HepG2 (cell line): ENCODE results near the gene COL26A1. TPM values are rescaled to one million over a fixed set of nuclear protein-coding genes. Genes with fewer than 3 reads are reported as not detected.
A peak's percentile ranks its signal among the peaks of the same experiment; 100 is the strongest.

Source experiments
- ATAC-seq: fragments of 200-7000 bp; cut with Tn5 transposase; 3 replicates; pipeline ENCODE4 v1.9.1; 2020; ENCODE audit warnings: mild to moderate bottlenecking, moderate library complexity
- BruUV-seq: library from RNA; stranded (reverse); fragments of 400-500 nt; replicated peaks from 2 replicates; lab custom pipeline; 2021; lab: Mats Ljungman, UMichigan
- CTCF ChIA-PET: fragments of 300-600 bp; formaldehyde crosslinking; extraction: SDS; loops from one replicate; lab custom pipeline; 2021; ENCODE audit warnings: low total read pairs, inconsistent platforms, low intra/inter-chr PET ratio; lab: Yijun Ruan, JAX
- POLR2A ChIA-PET: fragments of 350-600 bp; sonication (Branson Sonifier 250); formaldehyde crosslinking; loops from one replicate; lab custom pipeline; 2020; ENCODE audit warnings: antibody characterized with exemption, inconsistent platforms; lab: Yijun Ruan, JAX
- DNase-seq: peaks from one replicate; pipeline ENCODE4 v3.0.0-alpha.2; 2015; ENCODE audit warnings: low spot score
- FAIRE-seq: peaks from 3 replicates; lab custom pipeline; 2011; peaks lifted over from hg19 to GRCh38; lab: Jason Lieb, UNC
- H2AFZ ChIP-seq: one replicate; pipeline ENCODE4 v1.6.1; 2011; ENCODE audit warnings: low read length, inconsistent platforms
- H3K27ac ChIP-seq: fragments of 300-600 bp; 3 replicates; pipeline ENCODE4 v1.8.0; 2011; ENCODE audit warnings: mixed run types, mild to moderate bottlenecking, mixed read lengths, low read length, inconsistent platforms; ENCODE audit not compliant: insufficient read depth; ENCODE audit errors: extremely low read length
- H3K27me3 ChIP-seq, 2 experiments: fragments of 200-600 bp in 1 of 2; 2 replicates in 1 of 2; 3 replicates in 1 of 2; pipeline versions ENCODE4 v1.6.0 to v1.8.0; 2011; ENCODE audit warnings: low read length in 2 of 2, mild to moderate bottlenecking in 2 of 2, moderate library complexity in 2 of 2, inconsistent platforms in 1 of 2; ENCODE audit not compliant: insufficient read depth in 2 of 2, control insufficient read depth in 1 of 2
- H3K36me3 ChIP-seq, 2 experiments: fragments of 200-600 bp in 1 of 2; replicated peaks in 1 of 2; 2 replicates in 1 of 2; 3 replicates in 1 of 2; pipeline versions ENCODE4 v1.5.1 to v1.8.0; 2011; ENCODE audit warnings: low read length in 2 of 2, inconsistent platforms in 1 of 2; ENCODE audit not compliant: insufficient read depth in 2 of 2, control insufficient read depth in 1 of 2
- H3K4me1 ChIP-seq: 2 replicates; pipeline ENCODE4 v1.5.1; 2012; ENCODE audit warnings: low read length, inconsistent platforms; ENCODE audit not compliant: insufficient read depth
- H3K4me2 ChIP-seq: 2 replicates; pipeline ENCODE4 v1.6.0; 2011; ENCODE audit warnings: low read depth, low read length, inconsistent platforms
- H3K4me3 ChIP-seq, 3 experiments: fragments of 200-600 bp in 1 of 3; sonication (generic), shearing (Covaris generic) in 1 of 3; replicated peaks in 1 of 3; 2 replicates each; pipeline ENCODE4 v1.5.1; 2011 to 2016; ENCODE audit warnings: low read length in 3 of 3, inconsistent platforms in 2 of 3, low read depth in 2 of 3, mild to moderate bottlenecking in 2 of 3, control low read depth in 1 of 3, mixed read lengths in 1 of 3; ENCODE audit not compliant: insufficient read depth in 1 of 3
- H3K79me2 ChIP-seq: one replicate; pipeline ENCODE4 v1.6.1; 2011; ENCODE audit warnings: low read length, inconsistent platforms; ENCODE audit not compliant: insufficient read depth
- H3K9ac ChIP-seq: 2 replicates; pipeline ENCODE4 v1.6.0; 2011; ENCODE audit warnings: mild to moderate bottlenecking, low read depth, low read length, inconsistent platforms; ENCODE audit not compliant: insufficient read depth
- H3K9me3 ChIP-seq: 2 replicates; pipeline ENCODE4 v1.5.1; 2012; ENCODE audit warnings: mild to moderate bottlenecking, low read length
- H4K20me1 ChIP-seq: 2 replicates; pipeline ENCODE4 v1.6.0; 2011; ENCODE audit warnings: inconsistent platforms, mild to moderate bottlenecking, low read length, moderate library complexity; ENCODE audit not compliant: insufficient read depth
- BCL6 ChIP-seq: IDR thresholded peaks from 2 replicates; pipeline ENCODE4 v1.6.1; 2016; ENCODE audit warnings: missing genetic modification reagents, missing compliant biosample characterization
- BHLHE40 ChIP-seq: IDR thresholded peaks from 2 replicates; pipeline ENCODE4 v1.6.1; 2011; ENCODE audit warnings: low read length, improper control_type of control experiment
- BRD4 ChIP-seq: sonication (generic); formaldehyde crosslinking; IDR thresholded peaks from 2 replicates; pipeline ENCODE4 v1.4.0; 2020; ENCODE audit warnings: missing genetic modification reagents
- HNF4G ChIP-seq, 2 experiments: sonication (generic) in 1 of 2; formaldehyde crosslinking in 1 of 2; IDR thresholded peaks; 2 replicates each; pipeline versions ENCODE4 v1.4.0 to v1.6.1; 2011 to 2020; ENCODE audit warnings: borderline replicate concordance in 2 of 2, low read depth in 2 of 2, mild to moderate bottlenecking in 2 of 2, low read length in 1 of 2, missing genetic modification reagents in 1 of 2, moderate library complexity in 1 of 2
- HOXA3 ChIP-seq: sonication (generic); formaldehyde crosslinking; IDR thresholded peaks from 2 replicates; pipeline ENCODE4 v1.5.0; 2020; ENCODE audit warnings: missing genetic modification reagents
- HOXA5 ChIP-seq: sonication (generic); formaldehyde crosslinking; IDR thresholded peaks from 2 replicates; pipeline ENCODE4 v1.4.0; 2020; ENCODE audit warnings: missing genetic modification reagents
- KAT7 ChIP-seq: IDR thresholded peaks from 2 replicates; pipeline ENCODE4 v1.6.1; 2018; ENCODE audit warnings: borderline replicate concordance, missing compliant biosample characterization
- PHF21A ChIP-seq: sonication (generic); formaldehyde crosslinking; IDR thresholded peaks from 2 replicates; pipeline ENCODE4 v1.5.0; 2020; ENCODE audit warnings: mild to moderate bottlenecking, missing genetic modification reagents
- SP140L ChIP-seq: sonication (generic); formaldehyde crosslinking; IDR thresholded peaks from 2 replicates; pipeline ENCODE4 v1.4.0; 2020; ENCODE audit warnings: missing genetic modification reagents, borderline replicate concordance
- TCF7 ChIP-seq: sonication (generic); IDR thresholded peaks from 2 replicates; pipeline ENCODE4 v1.6.1; 2016; ENCODE audit warnings: antibody characterized with exemption, low read depth
- YY1 ChIP-seq: IDR thresholded peaks from 2 replicates; pipeline ENCODE4 v1.6.1; 2011; ENCODE audit warnings: low read length, low read depth, moderate library complexity, mild to moderate bottlenecking; ENCODE audit not compliant: insufficient read depth, insufficient replicate concordance
- ZBTB2 ChIP-seq: sonication (generic); formaldehyde crosslinking; IDR thresholded peaks from 2 replicates; pipeline ENCODE4 v1.8.0; 2022; ENCODE audit warnings: low read depth, missing genetic modification reagents
- ZMYM3 ChIP-seq: sonication (generic); formaldehyde crosslinking; IDR thresholded peaks from 2 replicates; pipeline ENCODE4 v1.5.1; 2020; ENCODE audit warnings: mild to moderate bottlenecking, missing genetic modification reagents
- ZNF629 ChIP-seq: sonication (generic); formaldehyde crosslinking; conservative IDR thresholded peaks from 2 replicates; pipeline ENCODE4 v1.5.0; 2020; ENCODE audit warnings: missing genetic modification reagents
- WGBS: methylation state at CpG from one replicate; pipeline ENCODE4 v1.1.6; 2017; ENCODE audit warnings: low lambda C conversion rate; 5-methylcytosine and 5-hydroxymethylcytosine counted together
- in situ Hi-C: cut with HindIII; loops from 2 replicates; pipeline ENCODE4 v1.10.0; 2017; ENCODE audit warnings: low pct_unique_long_range_greater_than_20kb; ENCODE audit not compliant: extremely low pct_ligation_motif_present
- intact Hi-C: fragments of 100-400 bp; cut with micrococcal nuclease; formaldehyde crosslinking; loops from one replicate; pipeline ENCODE4 v1.10.0; 2022; ENCODE audit not compliant: unreplicated experiment
- polyA plus RNA-seq, 8 experiments: library from polyadenylated mRNA; depleted of rRNA in 3 of 8; stranded (reverse) in 7 of 8; unstranded in 1 of 8; fragments of >200 nt; fragmentation: Illumina TruSeq in 4 of 8; extraction: Trizol in 4 of 8; gene quantifications; 2 replicates each; pipeline versions ENCODE4 v1.2.1 to v1.2.3, GENCODE V29; 2011 to 2016; ENCODE audit warnings: low read depth in 4 of 8, missing spikeins in 1 of 8, mixed read lengths in 1 of 8; ENCODE audit not compliant: insufficient read depth in 1 of 8
- total RNA-seq, 5 experiments: library from RNA; depleted of rRNA; stranded (reverse); fragments of >200 nt; fragmentation: Illumina TruSeq; extraction: Trizol; gene quantifications; 2 replicates each; pipeline ENCODE4 v1.2.3, GENCODE V29; 2016; ENCODE audit warnings: low read depth in 1 of 5
- TF ChIP-seq, protein P1 (sequence below): sonication (generic); formaldehyde crosslinking; IDR thresholded peaks from 2 replicates; pipeline ENCODE4 v1.4.0; 2020; ENCODE audit warnings: low read depth, missing genetic modification reagents

The COL26A1 gene
- total and polyA plus RNA-seq, 2 of the 13 experiments (the other 11 are each of a cell fraction or from before 2014, with no cell fraction given), result 7.8 to 9.2 TPM

GRCh38 chr7:101332026-101332425 is 30.6 kb upstream of the COL26A1 start:
- Histone ChIP-seq H3K9ac (no peak overlapping the region), H3K27ac (no peak overlapping the region), H3K4me1 (no peaks in the 10 kb centered on the region; the same call in 1 of the 2 replicates), H3K4me3 (no peak overlapping the region), H2AFZ (no peak overlapping the region), H4K20me1 (no peaks in the 10 kb centered on the region), H3K27me3 (no peaks in the 10 kb centered on the region; a peak in 1 of 5 replicates), H3K9me3 (no peaks in the 10 kb centered on the region), H3K4me2 (no peak overlapping the region), H3K79me2 (no peaks in the 10 kb centered on the region), H3K36me3 (no peaks in the 10 kb centered on the region)
- CTCF ChIA-PET, result no interaction called here
- POLR2A ChIA-PET, result interaction anchor here (0.9 kb wide), 1 partner anchor 10 kb away, joined by 3 read pairs; the partner anchor contains the start of gene IFT22
- ATAC-seq, result no peak
- DNase-seq, result no peak
- in situ Hi-C loops (no loop called here), intact Hi-C loops (loop anchor here (1.0 kb wide), 1 partner anchor 9 kb away; no protein-coding TSS in a partner anchor)
- WGBS, result 81% methylated on average over 7 of the region's 8 CpGs
- FAIRE-seq, result no peak
- TF ChIP-seq SP140L (CRISPR knock-in tag) (no peak), HOXA5 (no peak), ZNF629 (CRISPR knock-in tag) (peak; percentile 63)
- TF ChIP-seq, protein P1, sequence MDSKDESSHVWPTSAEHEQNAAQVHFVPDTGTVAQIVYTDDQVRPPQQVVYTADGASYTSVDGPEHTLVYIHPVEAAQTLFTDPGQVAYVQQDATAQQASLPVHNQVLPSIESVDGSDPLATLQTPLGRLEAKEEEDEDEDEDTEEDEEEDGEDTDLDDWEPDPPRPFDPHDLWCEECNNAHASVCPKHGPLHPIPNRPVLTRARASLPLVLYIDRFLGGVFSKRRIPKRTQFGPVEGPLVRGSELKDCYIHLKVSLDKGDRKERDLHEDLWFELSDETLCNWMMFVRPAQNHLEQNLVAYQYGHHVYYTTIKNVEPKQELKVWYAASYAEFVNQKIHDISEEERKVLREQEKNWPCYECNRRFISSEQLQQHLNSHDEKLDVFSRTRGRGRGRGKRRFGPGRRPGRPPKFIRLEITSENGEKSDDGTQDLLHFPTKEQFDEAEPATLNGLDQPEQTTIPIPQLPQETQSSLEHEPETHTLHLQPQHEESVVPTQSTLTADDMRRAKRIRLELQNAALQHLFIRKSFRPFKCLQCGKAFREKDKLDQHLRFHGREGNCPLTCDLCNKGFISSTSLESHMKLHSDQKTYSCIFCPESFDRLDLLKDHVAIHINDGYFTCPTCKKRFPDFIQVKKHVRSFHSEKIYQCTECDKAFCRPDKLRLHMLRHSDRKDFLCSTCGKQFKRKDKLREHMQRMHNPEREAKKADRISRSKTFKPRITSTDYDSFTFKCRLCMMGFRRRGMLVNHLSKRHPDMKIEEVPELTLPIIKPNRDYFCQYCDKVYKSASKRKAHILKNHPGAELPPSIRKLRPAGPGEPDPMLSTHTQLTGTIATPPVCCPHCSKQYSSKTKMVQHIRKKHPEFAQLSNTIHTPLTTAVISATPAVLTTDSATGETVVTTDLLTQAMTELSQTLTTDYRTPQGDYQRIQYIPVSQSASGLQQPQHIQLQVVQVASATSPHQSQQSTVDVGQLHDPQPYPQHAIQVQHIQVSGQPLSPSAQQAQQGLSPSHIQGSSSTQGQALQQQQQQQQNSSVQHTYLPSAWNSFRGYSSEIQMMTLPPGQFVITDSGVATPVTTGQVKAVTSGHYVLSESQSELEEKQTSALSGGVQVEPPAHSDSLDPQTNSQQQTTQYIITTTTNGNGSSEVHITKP (CRISPR knock-in tag), result no peak
- no TSS peak for BruUV-seq

DNA sequence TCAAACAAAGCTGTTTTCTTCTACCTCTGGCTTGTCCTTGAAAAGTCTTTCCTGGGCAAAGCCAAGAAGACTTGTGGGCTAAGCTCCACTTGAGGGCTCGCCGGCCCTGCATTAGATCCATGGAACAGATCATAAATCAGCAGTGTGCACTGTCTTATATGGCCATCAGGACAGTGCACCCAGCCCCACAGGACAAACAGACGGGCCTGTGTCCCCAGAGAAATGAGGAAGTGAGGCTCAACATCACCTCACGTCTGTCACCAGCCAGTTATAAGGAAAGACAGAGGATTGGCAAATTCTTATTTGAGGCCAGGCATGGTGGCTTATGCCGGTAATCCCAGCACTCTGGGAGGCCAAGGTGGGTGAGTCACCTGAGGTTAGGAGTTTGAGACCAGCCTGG is 28.8 kb upstream of the COL26A1 start:
- FAIRE-seq, result no peak
- H3K9me3 ChIP-seq, result no peaks in the 10 kb centered on the region
- no peak overlapping the region for H3K9ac ChIP-seq
- H3K4me2 ChIP-seq, result no peak overlapping the region
- no peaks in the 10 kb centered on the region; the same call in 1 of the 2 replicates for H3K4me1 ChIP-seq
- in situ Hi-C loops, result no loop called here
- no peaks in the 10 kb centered on the region for H3K36me3 ChIP-seq
- ATAC-seq, result no peak
- intact Hi-C loops, result no loop called here
- H3K27ac ChIP-seq, result no peak overlapping the region
- BruUV-seq, result no TSS peak
- 37% methylated on average over 5 of the region's 5 CpGs for WGBS
- H2AFZ ChIP-seq, result no peak overlapping the region
- no peaks in the 10 kb centered on the region; a peak in 1 of 5 replicates for H3K27me3 ChIP-seq
- H4K20me1 ChIP-seq, result no peaks in the 10 kb centered on the region
- DNase-seq, result no peak
- no peaks in the 10 kb centered on the region for H3K79me2 ChIP-seq
- CTCF ChIA-PET, result no interaction called here
- POLR2A ChIA-PET, result no interaction called here
- H3K4me3 ChIP-seq, result no peak overlapping the region
- TF ChIP-seq BCL6 (CRISPR knock-in tag), result no peak
- TF ChIP-seq HNF4G (IDR thresholded peaks at IDR 0.05; ENCODE audit: borderline replicate concordance, low read depth, low read length), result no peak
- TF ChIP-seq HNF4G (CRISPR knock-in tag; IDR thresholded peaks at IDR 0.05; ENCODE audit: borderline replicate concordance, low read depth), result no peak
- no peak for TF ChIP-seq BHLHE40
- TF ChIP-seq BRD4 (CRISPR knock-in tag), result no peak
- no peak for TF ChIP-seq ZBTB2
- no peak for TF ChIP-seq KAT7
- TF ChIP-seq ZMYM3 (CRISPR knock-in tag), result no peak
- no peak for TF ChIP-seq TCF7
- no peak for TF ChIP-seq PHF21A (CRISPR knock-in tag)
- TF ChIP-seq HOXA3 (CRISPR knock-in tag), result no peak
- TF ChIP-seq YY1, result no peak
